Measurements from ENCODE around the gene ANO5.

Gene ANO5

GRCh38 chr11:22207162-22207561, 14.3 kb downstream of the ANO5 start:
- H3K4me1 ChIP-seq (ENCODE audit: insufficient read depth, low read length): no peaks in the 10 kb centered on the region
- H3K27ac ChIP-seq (ENCODE audit: low read depth, low read length): no peak overlapping the region
- no peak overlapping the region for H3K9ac ChIP-seq (ENCODE audit: low read length)

GRCh38 chr11:22208151-22208858, 15.4 kb downstream of the ANO5 start:
- no peak overlapping the region for H3K4me3 ChIP-seq (ENCODE audit: low read depth in 1 of 2, low read length in 2 of 2)
- H3K36me3 ChIP-seq (ENCODE audit: insufficient read depth, low read length): no peaks in the 10 kb centered on the region
- no peak overlapping the region for H3K9ac ChIP-seq (ENCODE audit: low read length)
- H3K9me3 ChIP-seq (ENCODE audit: low read length): no peaks in the 10 kb centered on the region
- H3K27ac ChIP-seq (ENCODE audit: low read depth, low read length): no peak overlapping the region
- no peaks in the 10 kb centered on the region for H3K4me1 ChIP-seq (ENCODE audit: insufficient read depth, low read length)
- H3K27me3 ChIP-seq (ENCODE audit: control insufficient read depth in 1 of 2, insufficient read depth in 2 of 2, low read length in 2 of 2): no peaks in the 10 kb centered on the region

More at GRCh38 chr11:22207162-22207561, 14.3 kb downstream of the ANO5 start:
- Histone ChIP-seq H3K27me3 (ENCODE audit: control insufficient read depth in 1 of 2, insufficient read depth in 2 of 2, low read length in 2 of 2) (no peaks in the 10 kb centered on the region), H3K4me3 (ENCODE audit: low read depth in 1 of 2, low read length in 2 of 2) (no peak overlapping the region), H3K9me3 (ENCODE audit: low read length) (no peaks in the 10 kb centered on the region), H3K36me3 (ENCODE audit: insufficient read depth, low read length) (no peaks in the 10 kb centered on the region)

- Histone ChIP-seq H3K4me3 (ENCODE audit: low read depth in 1 of 2, low read length in 2 of 2) (no peak overlapping the region), H3K36me3 (ENCODE audit: insufficient read depth, low read length) (no peaks in the 10 kb centered on the region), H3K9me3 (ENCODE audit: low read length) (no peaks in the 10 kb centered on the region), H3K27ac (ENCODE audit: low read depth, low read length) (no peak overlapping the region), H3K4me1 (ENCODE audit: insufficient read depth, low read length) (no peaks in the 10 kb centered on the region), H3K9ac (ENCODE audit: low read length) (no peak overlapping the region), H3K27me3 (ENCODE audit: control insufficient read depth in 1 of 2, insufficient read depth in 2 of 2, low read length in 2 of 2) (no peaks in the 10 kb centered on the region)
These were observed 24.1 kb downstream of the ANO5 start for GRCh38 chr11:22216940-22217339.

GRCh38 chr11:22221143-22221542, 28.3 kb downstream of the ANO5 start:
- no peaks in the 10 kb centered on the region for H3K9me3 ChIP-seq (ENCODE audit: low read length)
- no peaks in the 10 kb centered on the region for H3K36me3 ChIP-seq (ENCODE audit: insufficient read depth, low read length)
- H3K27me3 ChIP-seq (ENCODE audit: control insufficient read depth in 1 of 2, insufficient read depth in 2 of 2, low read length in 2 of 2): no peaks in the 10 kb centered on the region
- no peak overlapping the region for H3K9ac ChIP-seq (ENCODE audit: low read length)
- H3K4me1 ChIP-seq (ENCODE audit: insufficient read depth, low read length): no peaks in the 10 kb centered on the region
- no peak overlapping the region for H3K4me3 ChIP-seq (ENCODE audit: low read depth in 1 of 2, low read length in 2 of 2)
- H3K27ac ChIP-seq (ENCODE audit: low read depth, low read length): no peak overlapping the region

DNA sequence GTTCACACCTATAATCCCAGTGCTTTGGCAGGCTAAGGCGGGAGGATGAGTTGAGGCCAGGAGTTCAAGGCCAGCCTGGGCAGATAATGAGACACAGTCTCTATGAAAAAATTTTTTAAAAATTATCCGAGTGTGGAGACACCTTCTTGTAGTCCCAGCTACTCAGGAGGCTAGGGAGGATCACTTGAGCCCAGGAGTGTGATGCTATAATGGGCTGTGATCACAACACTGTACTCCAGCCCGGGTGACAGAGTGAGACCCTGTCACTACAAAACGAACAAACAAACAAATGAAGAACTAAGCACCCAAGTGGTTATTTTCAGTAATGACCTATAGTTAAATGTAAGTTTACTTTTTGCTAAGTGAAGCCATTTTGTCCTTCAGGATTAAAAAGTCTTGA, 32.3 kb downstream of the ANO5 start:
- no peak overlapping the region for H3K4me3 ChIP-seq (ENCODE audit: low read depth in 1 of 2, low read length in 2 of 2)
- H3K27me3 ChIP-seq (ENCODE audit: control insufficient read depth in 1 of 2, insufficient read depth in 2 of 2, low read length in 2 of 2): no peaks in the 10 kb centered on the region
- no peaks in the 10 kb centered on the region for H3K4me1 ChIP-seq (ENCODE audit: insufficient read depth, low read length)
- no peaks in the 10 kb centered on the region for H3K9me3 ChIP-seq (ENCODE audit: low read length)
- H3K27ac ChIP-seq (ENCODE audit: low read depth, low read length): no peak overlapping the region
- H3K36me3 ChIP-seq (ENCODE audit: insufficient read depth, low read length): no peaks in the 10 kb centered on the region
- no peak overlapping the region for H3K9ac ChIP-seq (ENCODE audit: low read length)

GRCh38 chr11:22234743-22235142, 41.9 kb downstream of the ANO5 start:
- no peaks in the 10 kb centered on the region for H3K4me1 ChIP-seq (ENCODE audit: insufficient read depth, low read length)
- no peaks in the 10 kb centered on the region for H3K27me3 ChIP-seq (ENCODE audit: control insufficient read depth in 1 of 2, insufficient read depth in 2 of 2, low read length in 2 of 2)
- no peak overlapping the region for H3K4me3 ChIP-seq (ENCODE audit: low read depth in 1 of 2, low read length in 2 of 2)
- no peak overlapping the region for H3K9ac ChIP-seq (ENCODE audit: low read length)
- no peak overlapping the region for H3K27ac ChIP-seq (ENCODE audit: low read depth, low read length)
- no peaks in the 10 kb centered on the region for H3K36me3 ChIP-seq (ENCODE audit: insufficient read depth, low read length)
- H3K9me3 ChIP-seq (ENCODE audit: low read length): no peaks in the 10 kb centered on the region

- H3K4me1 ChIP-seq (ENCODE audit: insufficient read depth, low read length): no peaks in the 10 kb centered on the region
- no peak overlapping the region for H3K4me3 ChIP-seq (ENCODE audit: low read depth in 1 of 2, low read length in 2 of 2)
- H3K27me3 ChIP-seq (ENCODE audit: control insufficient read depth in 1 of 2, insufficient read depth in 2 of 2, low read length in 2 of 2): no peaks in the 10 kb centered on the region
- no peaks in the 10 kb centered on the region for H3K36me3 ChIP-seq (ENCODE audit: insufficient read depth, low read length)
- H3K9me3 ChIP-seq (ENCODE audit: low read length): no peaks in the 10 kb centered on the region
- H3K27ac ChIP-seq (ENCODE audit: low read depth, low read length): no peak overlapping the region
- H3K9ac ChIP-seq (ENCODE audit: low read length): no peak overlapping the region
These were observed 52.2 kb downstream of the ANO5 start for GRCh38 chr11:22244986-22245592.

DNA sequence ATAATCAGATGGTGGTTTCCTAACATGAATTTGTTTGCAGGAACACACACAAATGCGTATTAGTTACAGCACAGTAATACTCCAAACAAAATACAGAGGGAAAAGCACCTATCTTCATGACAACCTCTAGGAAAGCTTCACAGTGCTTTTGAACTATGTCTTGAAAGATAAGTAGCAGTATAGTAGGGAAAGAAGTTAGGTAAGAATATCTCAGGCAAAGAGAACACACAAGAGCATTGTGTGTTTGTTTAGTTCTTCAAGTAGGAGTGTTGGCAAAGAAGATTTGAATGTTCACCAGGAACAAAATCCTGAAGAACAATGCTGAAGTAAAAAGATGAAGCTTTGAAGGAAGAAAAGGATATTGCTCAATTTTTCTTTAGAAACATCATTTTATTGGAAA, 54.1 kb downstream of the ANO5 start:
- H3K4me1 ChIP-seq (ENCODE audit: insufficient read depth, low read length): no peaks in the 10 kb centered on the region
- no peak overlapping the region for H3K9ac ChIP-seq (ENCODE audit: low read length)
- H3K27ac ChIP-seq (ENCODE audit: low read depth, low read length): no peak overlapping the region
- H3K36me3 ChIP-seq (ENCODE audit: insufficient read depth, low read length): no peaks in the 10 kb centered on the region
- H3K4me3 ChIP-seq (ENCODE audit: low read depth in 1 of 2, low read length in 2 of 2): no peak overlapping the region
- no peaks in the 10 kb centered on the region for H3K9me3 ChIP-seq (ENCODE audit: low read length)
- H3K27me3 ChIP-seq (ENCODE audit: control insufficient read depth in 1 of 2, insufficient read depth in 2 of 2, low read length in 2 of 2): no peaks in the 10 kb centered on the region

DNA sequence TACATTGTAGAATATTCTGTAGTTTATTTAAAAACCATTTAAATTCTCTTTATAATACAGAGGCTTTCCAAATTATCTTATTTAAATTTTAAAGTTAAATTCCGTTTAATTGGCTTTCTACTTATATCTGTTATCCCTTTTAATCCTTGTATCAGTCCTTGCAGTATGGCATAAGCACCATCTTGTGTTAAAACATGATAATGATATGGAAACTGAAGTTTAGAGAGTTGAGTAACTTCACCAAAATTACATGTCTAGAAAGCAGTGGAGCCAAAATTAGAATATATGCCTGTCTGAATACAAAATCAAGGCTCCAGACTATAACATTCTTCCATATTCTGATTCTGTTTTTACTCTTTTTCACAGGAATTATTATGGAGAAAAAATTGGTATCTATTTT, 57.0 kb downstream of the ANO5 start:
- no peaks in the 10 kb centered on the region for H3K4me1 ChIP-seq (ENCODE audit: insufficient read depth, low read length)
- no peaks in the 10 kb centered on the region for H3K9me3 ChIP-seq (ENCODE audit: low read length)
- no peak overlapping the region for H3K9ac ChIP-seq (ENCODE audit: low read length)
- no peaks in the 10 kb centered on the region for H3K27me3 ChIP-seq (ENCODE audit: control insufficient read depth in 1 of 2, insufficient read depth in 2 of 2, low read length in 2 of 2)
- H3K4me3 ChIP-seq (ENCODE audit: low read depth in 1 of 2, low read length in 2 of 2): no peak overlapping the region
- H3K27ac ChIP-seq (ENCODE audit: low read depth, low read length): no peak overlapping the region
- no peaks in the 10 kb centered on the region for H3K36me3 ChIP-seq (ENCODE audit: insufficient read depth, low read length)

GRCh38 chr11:22256876-22257275, 64.0 kb downstream of the ANO5 start:
- H3K4me3 ChIP-seq (ENCODE audit: low read depth in 1 of 2, low read length in 2 of 2): no peak overlapping the region
- H3K9me3 ChIP-seq (ENCODE audit: low read length): no peaks in the 10 kb centered on the region

DNA sequence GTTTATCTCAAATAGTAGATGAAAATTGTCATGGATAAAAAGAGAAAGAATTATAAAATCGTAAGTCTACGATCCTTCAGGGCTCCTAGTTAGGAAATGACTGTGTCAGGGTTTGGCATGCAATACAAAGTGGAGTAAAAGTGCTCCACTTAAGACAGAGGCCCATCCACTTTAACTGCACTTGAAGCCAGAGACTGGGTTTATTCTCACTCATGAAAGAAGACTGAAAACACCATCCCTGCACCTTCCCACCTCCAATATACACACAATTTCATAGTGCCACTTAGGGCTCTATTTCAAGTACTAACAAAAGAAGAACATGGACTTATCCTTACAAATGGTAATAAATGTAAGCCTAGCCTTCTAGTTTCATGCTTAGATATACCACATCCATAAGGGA, 70.7 kb downstream of the ANO5 start:
- Histone ChIP-seq H3K4me3 (ENCODE audit: low read depth in 1 of 2, low read length in 2 of 2) (no peak overlapping the region), H3K36me3 (ENCODE audit: insufficient read depth, low read length) (no peaks in the 10 kb centered on the region), H3K27ac (ENCODE audit: low read depth, low read length) (no peak overlapping the region), H3K9ac (ENCODE audit: low read length) (no peak overlapping the region), H3K4me1 (ENCODE audit: insufficient read depth, low read length) (no peaks in the 10 kb centered on the region), H3K9me3 (ENCODE audit: low read length) (no peaks in the 10 kb centered on the region), H3K27me3 (ENCODE audit: control insufficient read depth in 1 of 2, insufficient read depth in 2 of 2, low read length in 2 of 2) (no peaks in the 10 kb centered on the region)

More at GRCh38 chr11:22256876-22257275, 64.0 kb downstream of the ANO5 start:
- H3K27me3 ChIP-seq (ENCODE audit: control insufficient read depth in 1 of 2, insufficient read depth in 2 of 2, low read length in 2 of 2): no peaks in the 10 kb centered on the region
- H3K36me3 ChIP-seq (ENCODE audit: insufficient read depth, low read length): no peaks in the 10 kb centered on the region
- H3K9ac ChIP-seq (ENCODE audit: low read length): no peak overlapping the region
- no peaks in the 10 kb centered on the region for H3K4me1 ChIP-seq (ENCODE audit: insufficient read depth, low read length)
- H3K27ac ChIP-seq (ENCODE audit: low read depth, low read length): no peak overlapping the region

Data from muscle layer of colon (tissue), 2 donors.